ENCODE data around the gene FEM1B.
A peak's percentile ranks its signal among the peaks of the same experiment; 100 is the strongest.

FEM1B gene

GRCh38 chr15:68326711-68327354 is 49.3 kb downstream of the FEM1B start:
- no peak for DNase-seq (ENCODE audit: low spot score)

DNA sequence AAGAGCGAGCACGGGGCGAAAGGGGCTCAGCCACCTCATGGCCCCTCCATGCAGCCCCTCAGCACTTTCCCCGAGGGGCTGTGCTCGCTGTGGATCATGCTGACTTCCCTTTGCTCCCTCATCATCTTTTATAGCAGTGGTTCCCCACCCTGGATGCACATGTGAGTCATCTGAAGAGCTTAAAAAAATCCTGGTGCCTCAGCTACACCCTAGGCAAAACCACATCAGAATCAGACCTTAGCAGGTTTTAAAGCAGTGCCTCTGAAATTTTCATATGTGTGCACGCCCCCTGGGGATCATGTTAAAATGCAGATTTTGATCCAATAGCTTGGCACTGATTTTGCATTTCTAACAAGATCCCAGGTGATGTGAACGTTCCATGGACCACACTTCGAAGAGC is 50.9 kb downstream of the FEM1B start:
- DNase-seq (ENCODE audit: low spot score), result no peak

- DNase-seq (ENCODE audit: low spot score), result no peak
Observed at GRCh38 chr15:68328964-68329363, 51.4 kb downstream of the FEM1B start.

DNA sequence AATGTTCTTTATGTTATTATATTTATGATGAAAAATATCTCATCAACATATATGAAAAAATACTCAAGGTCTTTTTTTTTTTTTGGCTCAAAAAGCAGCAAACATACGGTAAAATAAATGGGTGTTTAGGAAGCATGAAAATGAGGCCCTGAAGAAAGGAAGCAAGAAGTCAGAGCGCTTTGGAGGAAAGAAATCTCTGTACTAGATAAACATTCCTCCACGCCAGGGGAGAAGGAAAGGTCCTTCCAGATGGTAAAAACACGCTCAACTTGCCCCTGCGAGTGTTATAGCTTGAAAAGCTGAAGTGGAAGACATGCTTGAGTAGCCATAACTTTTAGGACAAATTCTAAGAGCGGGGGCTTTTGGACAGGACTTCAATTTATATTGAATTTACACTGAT is 52.9 kb downstream of the FEM1B start:
- DNase-seq (ENCODE audit: low spot score), result no peak

DNA sequence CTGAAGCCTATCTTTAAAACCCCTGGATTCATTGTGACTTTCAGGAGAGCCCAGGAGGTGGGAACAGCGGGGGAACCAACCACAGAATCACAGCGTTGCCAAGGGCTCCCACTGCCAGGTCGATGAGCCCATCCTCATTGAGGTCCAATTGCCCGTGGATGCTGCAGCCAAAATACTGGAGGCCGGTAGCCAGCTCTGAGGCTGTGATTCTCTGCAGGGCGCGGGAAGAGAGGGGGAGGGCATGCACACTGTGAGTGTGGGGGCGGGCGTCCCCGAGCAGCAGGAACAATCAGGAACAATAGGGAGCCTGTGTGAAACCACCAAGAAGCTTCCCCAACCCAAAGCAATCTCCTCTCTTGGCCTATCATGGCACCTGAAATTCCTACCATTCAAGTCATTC is 53.4 kb downstream of the FEM1B start:
- DNase-seq (ENCODE audit: low spot score), result no peak

DNA sequence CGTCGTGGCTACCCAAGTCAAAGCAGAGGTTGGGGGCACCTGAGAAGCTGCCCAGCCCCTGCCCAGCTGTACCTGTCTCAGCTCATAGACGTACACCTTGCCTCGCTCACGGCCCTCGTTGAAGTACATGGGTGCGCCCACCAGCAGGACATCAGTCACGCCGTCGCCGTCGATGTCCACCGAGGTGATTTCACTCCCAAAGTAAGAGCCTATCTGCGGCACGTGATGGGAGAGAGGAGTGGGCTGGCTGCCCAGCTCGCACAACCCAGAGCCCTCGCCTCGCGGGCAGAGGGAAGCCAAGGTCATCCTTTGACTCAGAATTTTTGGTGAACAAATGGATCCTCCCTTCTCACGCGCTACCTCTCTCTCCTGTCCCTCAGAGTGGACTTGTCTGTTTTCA is 54.7 kb downstream of the FEM1B start:
- no peak for DNase-seq (ENCODE audit: low spot score)

- peak; percentile 61 for DNase-seq (ENCODE audit: low spot score)
Observed at GRCh38 chr15:68333775-68334470, 56.4 kb downstream of the FEM1B start.

DNA sequence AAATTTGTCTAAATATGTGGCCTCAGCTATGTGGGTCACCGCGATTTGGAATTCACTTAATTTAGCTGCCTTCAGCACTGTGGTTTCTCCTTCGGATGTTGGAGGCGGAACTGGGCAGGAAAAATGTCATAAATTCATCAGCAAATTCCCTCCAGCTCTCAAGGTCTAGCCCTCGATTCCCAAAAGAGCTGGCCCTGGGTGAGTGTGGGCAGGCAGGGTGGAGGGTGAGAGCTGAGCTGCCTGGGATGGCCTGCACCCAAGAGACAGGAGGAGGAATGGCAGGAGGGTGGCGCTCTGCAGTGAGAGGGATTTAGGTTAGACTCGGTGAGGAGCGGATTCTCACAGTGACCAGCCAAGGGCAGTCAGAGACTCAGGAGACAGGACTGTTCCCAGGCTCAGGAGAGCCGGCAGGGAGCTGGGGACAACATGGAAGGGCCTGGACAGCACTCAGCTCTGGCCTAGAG is 57.1 kb downstream of the FEM1B start:
- DNase-seq (ENCODE audit: low spot score), result peak; percentile 89

- peak; percentile 45 for DNase-seq (ENCODE audit: low spot score)
Observed at GRCh38 chr15:68335251-68335650, 57.7 kb downstream of the FEM1B start.

DNA sequence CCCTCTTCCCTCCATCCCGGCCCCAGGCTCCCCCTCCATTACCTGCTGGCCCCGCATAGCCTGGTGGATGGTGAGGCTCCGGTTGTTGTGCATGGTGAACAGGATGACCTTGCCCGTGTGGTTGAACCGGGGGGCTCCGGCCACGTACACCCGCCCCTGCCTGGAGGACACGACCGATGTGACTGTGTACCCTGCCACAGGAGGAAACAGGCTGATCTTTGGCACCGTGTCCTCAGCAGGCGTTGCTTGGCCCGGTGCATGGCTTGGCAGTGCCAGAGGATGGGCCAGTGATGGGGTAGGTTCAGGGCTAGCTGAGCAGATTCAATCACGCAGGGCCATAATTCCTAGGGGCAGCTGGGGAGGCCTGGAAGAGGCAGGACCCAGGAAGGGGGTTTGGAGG is 58.1 kb downstream of the FEM1B start:
- DNase-seq (ENCODE audit: low spot score), result no peak

DNA sequence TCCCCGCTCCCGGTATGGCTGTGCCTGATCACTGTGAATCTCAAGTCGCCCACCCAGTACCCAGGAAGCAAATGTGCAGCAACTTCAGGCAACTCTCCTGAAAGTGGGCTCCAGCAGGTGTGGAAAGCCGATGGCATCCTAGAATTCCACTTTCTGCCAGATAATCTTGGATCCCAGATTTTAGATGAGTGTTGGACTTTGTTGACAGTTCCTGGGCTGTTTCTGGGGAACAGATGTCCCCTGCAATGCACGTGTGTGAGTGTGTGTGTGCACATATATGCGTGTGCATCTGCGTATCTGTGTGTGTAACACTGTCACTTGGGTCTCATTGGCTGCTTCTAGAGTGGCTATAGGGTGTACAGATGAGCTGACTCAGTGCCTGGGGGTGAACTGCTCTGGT is 59.0 kb downstream of the FEM1B start:
- DNase-seq (ENCODE audit: low spot score), result no peak

GRCh38 chr15:68337826-68338225 is 60.3 kb downstream of the FEM1B start:
- no peak for DNase-seq (ENCODE audit: low spot score)

DNA sequence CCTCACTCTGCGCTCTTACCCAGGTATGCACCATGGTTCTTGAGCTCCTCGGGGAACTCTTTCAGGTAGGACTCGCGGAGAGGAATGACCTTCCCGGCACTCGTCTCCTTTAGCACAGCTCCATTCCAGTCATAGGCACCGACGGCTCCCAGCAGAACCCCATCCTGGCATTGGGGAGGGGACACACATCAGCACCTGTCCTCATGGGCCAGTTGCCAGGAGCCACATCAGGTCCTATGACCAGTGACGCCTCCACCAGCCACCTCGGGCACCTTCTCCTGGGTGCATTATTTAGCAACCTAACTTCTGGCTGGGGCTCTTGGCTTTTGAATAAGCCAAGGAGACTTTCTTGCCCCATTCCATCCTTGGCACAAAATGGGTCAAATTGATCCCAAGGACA is 61.9 kb downstream of the FEM1B start:
- no peak for DNase-seq (ENCODE audit: low spot score)

DNA sequence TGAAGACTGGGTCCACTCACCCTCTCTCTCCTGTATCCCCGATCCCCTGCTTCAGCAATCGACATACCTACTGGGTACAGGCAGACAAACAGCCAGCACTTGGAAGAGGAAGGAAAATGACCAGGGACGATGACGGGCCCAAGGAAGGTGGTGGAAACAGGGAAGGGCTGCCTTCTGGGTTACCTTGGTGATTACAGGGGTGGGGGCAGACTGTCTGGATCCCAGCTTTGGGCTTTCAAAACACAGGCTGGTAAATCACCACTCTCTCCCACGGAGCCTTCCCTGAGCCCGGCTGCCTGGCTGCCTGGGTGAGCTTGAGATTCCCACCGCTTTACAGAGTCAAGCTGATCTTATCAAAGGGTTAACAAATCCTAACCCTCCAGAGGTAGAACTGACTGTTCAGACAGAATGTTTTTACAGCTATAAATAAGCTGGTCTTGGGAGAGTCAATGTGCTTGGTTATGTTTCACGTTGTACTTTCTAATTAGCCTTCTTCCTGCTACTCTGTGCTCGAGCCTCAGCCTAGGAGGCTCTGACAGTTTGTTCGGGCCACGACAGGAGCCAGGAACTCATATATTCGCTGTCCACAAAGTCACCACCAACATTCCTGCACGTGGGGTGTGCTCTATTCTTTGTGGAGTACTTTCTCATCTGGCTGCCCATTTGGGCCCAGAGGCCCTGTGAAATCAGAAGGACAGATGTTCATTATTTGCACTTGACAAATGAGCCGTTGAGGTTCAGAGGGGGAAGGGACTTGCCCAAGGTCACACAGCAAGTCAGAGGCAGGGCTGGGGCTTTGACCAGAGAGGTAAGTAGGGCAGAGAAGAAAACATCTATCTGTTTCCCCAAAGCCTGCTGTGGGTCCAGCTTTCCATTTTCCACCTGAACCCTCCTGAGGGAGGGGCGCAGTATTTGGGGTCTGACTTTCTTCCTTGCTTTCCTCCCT is 63.5 kb downstream of the FEM1B start:
- peak; percentile 36 for DNase-seq (ENCODE audit: low spot score)

DNA sequence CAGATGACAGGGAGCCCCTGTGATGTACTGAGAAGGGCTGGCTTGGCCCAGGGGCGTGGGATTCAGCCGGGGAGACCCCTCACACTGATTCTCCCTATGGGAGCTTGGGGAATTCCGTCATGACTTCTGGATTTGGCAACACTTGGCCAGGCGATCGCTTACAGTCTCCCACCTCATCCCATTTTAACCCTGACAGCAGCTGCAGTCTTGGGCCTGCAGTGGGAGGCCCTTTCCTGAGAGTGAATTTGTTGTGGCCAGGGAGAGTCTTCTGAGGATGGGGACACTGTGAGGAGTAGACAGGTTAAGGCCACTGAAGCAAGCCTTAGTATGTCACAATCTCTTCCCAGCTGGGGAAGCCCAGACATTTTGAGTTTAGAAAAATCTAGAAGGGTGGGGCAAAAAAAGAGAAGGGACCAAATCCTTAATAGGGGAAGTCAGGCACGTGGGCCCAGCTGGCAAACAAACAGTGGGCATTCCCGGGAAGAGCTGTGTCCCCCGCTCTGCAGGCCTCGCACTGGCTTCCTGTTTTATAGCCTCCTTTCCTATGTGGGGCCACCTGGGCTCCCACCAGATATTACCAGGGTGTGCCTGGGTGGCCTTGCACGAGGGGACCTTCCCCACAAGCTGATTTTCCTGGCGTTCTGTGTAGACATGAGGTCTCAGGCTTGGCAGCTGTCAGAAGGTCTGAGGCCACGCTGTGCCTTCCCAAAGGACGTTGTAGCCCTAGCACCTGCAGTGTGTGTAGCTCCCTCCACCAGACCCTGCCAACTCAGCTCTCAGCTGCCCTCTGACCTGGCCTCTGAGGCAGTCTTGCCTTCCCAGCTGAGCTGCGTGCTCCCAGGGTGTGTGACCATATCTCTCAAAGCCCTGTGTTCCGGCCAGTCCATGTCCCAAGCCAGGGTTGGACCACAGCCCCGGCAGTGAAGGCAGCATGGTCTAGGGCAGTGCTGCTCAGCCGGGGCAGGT is 64.5 kb downstream of the FEM1B start:
- DNase-seq (ENCODE audit: low spot score), result no peak

DNA sequence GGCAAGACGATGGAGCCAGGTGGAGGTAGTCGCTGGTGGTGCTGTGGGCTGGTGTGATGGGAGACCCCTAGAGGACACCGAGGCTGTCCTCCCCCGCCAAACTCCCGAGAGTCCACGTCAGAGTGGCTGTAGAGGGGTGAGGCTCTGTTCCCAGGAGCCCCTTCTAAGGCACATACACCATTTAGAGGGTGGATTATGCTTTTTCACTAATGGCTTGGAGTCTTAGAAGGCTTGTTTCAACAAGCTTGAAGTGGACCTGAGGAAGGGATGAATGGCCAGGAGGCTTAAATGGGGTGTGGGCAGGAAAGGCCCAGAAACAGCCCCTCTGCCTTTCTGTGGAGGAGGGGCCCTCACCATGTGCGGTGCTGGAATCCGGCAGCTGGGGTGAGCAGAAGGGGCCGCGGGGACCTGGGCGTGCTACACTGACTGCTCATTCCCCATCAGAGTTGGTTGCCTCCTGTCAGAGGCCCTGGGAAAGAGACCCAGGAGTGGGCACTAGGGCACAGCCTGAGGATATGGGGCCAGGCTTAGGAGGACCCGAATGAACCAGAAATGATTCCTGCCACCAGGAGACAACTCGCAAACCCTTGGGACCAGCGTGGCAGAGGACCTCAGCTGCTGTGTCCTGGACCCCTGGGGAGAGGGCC is 66.2 kb downstream of the FEM1B start:
- no peak for DNase-seq (ENCODE audit: low spot score)

DNA sequence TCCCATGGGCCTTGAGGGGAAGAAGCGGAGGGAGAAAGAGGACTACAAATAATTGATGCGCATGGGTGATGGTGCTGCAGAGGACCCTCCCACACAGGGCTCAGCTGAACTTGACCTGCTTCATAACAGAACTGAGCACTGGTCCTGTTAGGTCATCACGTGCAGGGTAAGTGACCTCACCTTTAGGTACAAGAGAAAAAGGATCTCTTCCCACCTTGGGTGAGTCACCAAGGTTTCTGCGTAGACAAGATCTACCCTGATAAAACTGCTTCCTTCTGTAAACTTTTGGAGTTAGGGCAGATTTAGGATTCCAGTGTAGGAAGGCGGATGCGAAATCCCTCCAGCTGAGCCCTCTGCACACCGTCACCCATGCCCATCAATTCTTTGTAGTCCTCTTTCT is 67.1 kb downstream of the FEM1B start:
- no peak for DNase-seq (ENCODE audit: low spot score)

Data from hepatic stellate cell (primary cell).